ENCODE data around the gene SETD7. TPM values are rescaled to one million over a fixed set of nuclear protein-coding genes. Genes with fewer than 3 reads are reported as not detected.

The SETD7 gene
- polyA plus RNA-seq, 3 donors: 14.1 to 16.8 (median 15.4) TPM

- Histone ChIP-seq H3K9ac (ENCODE audit: insufficient read depth, low read length, poor library complexity, severe bottlenecking) (no peak overlapping the region), H3K79me2 (ENCODE audit: insufficient read depth, low read length) (no peaks in the 10 kb centered on the region), H2AFZ (ENCODE audit: insufficient read depth, low read depth, low read length, poor library complexity, severe bottlenecking) (no peak overlapping the region), H3K27me3 (ENCODE audit: control insufficient read depth in 2 of 2, insufficient read depth in 2 of 2, low read length in 2 of 2) (no peaks in the 10 kb centered on the region), H3K4me1 (ENCODE audit: control insufficient read depth in 1 of 2, insufficient read depth in 2 of 2, low read length in 2 of 2) (peaks cover 37 to 49% of the 10 kb centered on the region in 2 donors), H3K9me3 (replicated peaks in 1 of 2; ENCODE audit: control insufficient read depth in 1 of 2, insufficient read depth in 1 of 2, low read length in 2 of 2) (no peaks in the 10 kb centered on the region), H3K4me3 (replicated peaks in 1 of 3; ENCODE audit: low read depth in 2 of 3, low read length in 3 of 3) (no peak overlapping the region), H3K27ac (ENCODE audit: low read depth in 1 of 2, low read length in 2 of 2) (peak overlapping the region in 1 of 2 donors; percentile 78), H3K36me3 (replicated peaks in 1 of 2; ENCODE audit: control insufficient read depth in 1 of 2, insufficient read depth in 2 of 2, low read length in 2 of 2) (peaks cover 46 to 94% of the 10 kb centered on the region in 2 donors), H3K4me2 (replicated peaks; ENCODE audit: extremely low read depth, low read length, poor library complexity, severe bottlenecking) (peak overlapping the region; percentile 14), H4K20me1 (ENCODE audit: insufficient read depth, low read length) (peaks cover 26% of the 10 kb centered on the region)
- Mint-ChIP-seq H3K9me3 (no peaks in the 10 kb centered on the region), H3K27me3 (ENCODE audit: low read depth in 3 of 3) (no peaks in the 10 kb centered on the region), H3K4me1 (peaks cover 59% of the 10 kb centered on the region), H3K27ac (peak overlapping the region; percentile 63 to 89 (median 73)), H3K4me3 (no peak overlapping the region), H3K36me3 (peaks cover 63 to 82% of the 10 kb centered on the region in 2 donors)
- DNase-seq: no peak
- 93% methylated on average over 2 of the region's 4 CpGs for WGBS (ENCODE audit: insufficient coverage)
- TF ChIP-seq CTCF (IDR thresholded peaks at IDR 0.05): peak; percentile 24
- intact Hi-C loops (cut with micrococcal nuclease): no loop called here
Measured at GRCh38 chr4:139522457-139522856, 33.6 kb downstream of the SETD7 start.

- H3K4me1 Mint-ChIP-seq: peaks cover 59% of the 10 kb centered on the region
- H3K4me1 ChIP-seq (ENCODE audit: control insufficient read depth in 1 of 2, insufficient read depth in 2 of 2, low read length in 2 of 2): peaks cover 37 to 49% of the 10 kb centered on the region in 2 donors
- H3K36me3 Mint-ChIP-seq: peaks cover 67 to 83% of the 10 kb centered on the region in 2 donors
- H3K27ac Mint-ChIP-seq: peak overlapping the region; percentile 63 to 89 (median 73)
- TF ChIP-seq CTCF (IDR thresholded peaks at IDR 0.05): no peak
- no peak overlapping the region for H3K9ac ChIP-seq (ENCODE audit: insufficient read depth, low read length, poor library complexity, severe bottlenecking)
- H3K4me3 ChIP-seq (replicated peaks in 1 of 3; ENCODE audit: low read depth in 2 of 3, low read length in 3 of 3): no peak overlapping the region
- H3K9me3 ChIP-seq (replicated peaks in 1 of 2; ENCODE audit: control insufficient read depth in 1 of 2, insufficient read depth in 1 of 2, low read length in 2 of 2): no peaks in the 10 kb centered on the region
- intact Hi-C loops (cut with micrococcal nuclease): no loop called here
- H3K36me3 ChIP-seq (replicated peaks in 1 of 2; ENCODE audit: control insufficient read depth in 1 of 2, insufficient read depth in 2 of 2, low read length in 2 of 2): peaks cover 43 to 94% of the 10 kb centered on the region in 2 donors
- H4K20me1 ChIP-seq (ENCODE audit: insufficient read depth, low read length): peaks cover 21% of the 10 kb centered on the region
- H3K79me2 ChIP-seq (ENCODE audit: insufficient read depth, low read length): no peaks in the 10 kb centered on the region
- WGBS (ENCODE audit: insufficient coverage): no CpG with 5 or more reads among the region's 4 CpGs
- H3K4me3 Mint-ChIP-seq: peak overlapping the region in 1 of 2 donors; percentile 8
- H2AFZ ChIP-seq (ENCODE audit: insufficient read depth, low read depth, low read length, poor library complexity, severe bottlenecking): no peak overlapping the region
- H3K27ac ChIP-seq (ENCODE audit: low read depth in 1 of 2, low read length in 2 of 2): peak overlapping the region; percentile 39 to 78
- no peaks in the 10 kb centered on the region for H3K27me3 ChIP-seq (ENCODE audit: control insufficient read depth in 2 of 2, insufficient read depth in 2 of 2, low read length in 2 of 2)
- H3K4me2 ChIP-seq (replicated peaks; ENCODE audit: extremely low read depth, low read length, poor library complexity, severe bottlenecking): peak overlapping the region; percentile 18
- DNase-seq: peak; percentile 25 to 38 (median 27)
- no peaks in the 10 kb centered on the region for H3K27me3 Mint-ChIP-seq (ENCODE audit: low read depth in 3 of 3)
- H3K9me3 Mint-ChIP-seq: no peaks in the 10 kb centered on the region
Measured at GRCh38 chr4:139521754-139522401, 34.1 kb downstream of the SETD7 start.

Data from CD14-positive monocyte (primary cell).